Erythroblast (primary cell): Measurements from ENCODE around the gene EMC9.
A peak's percentile ranks its signal among the peaks of the same experiment; 100 is the strongest.

Experiments used
- DNase-seq, 2 experiments: peaks; one replicate each; lab custom pipeline; 2025; lab: John Stamatoyannopoulos, UW
- GATA1 ChIP-seq: IDR thresholded peaks from 2 replicates; pipeline ENCODE4 v1.6.1; 2011; ENCODE audit warnings: low read depth, mild to moderate bottlenecking, control low read depth, low read length, moderate library complexity
- POLR2A ChIP-seq: IDR thresholded peaks from 2 replicates; pipeline ENCODE4 v1.6.1; 2011; ENCODE audit warnings: mild to moderate bottlenecking, low read length

Gene EMC9

DNA sequence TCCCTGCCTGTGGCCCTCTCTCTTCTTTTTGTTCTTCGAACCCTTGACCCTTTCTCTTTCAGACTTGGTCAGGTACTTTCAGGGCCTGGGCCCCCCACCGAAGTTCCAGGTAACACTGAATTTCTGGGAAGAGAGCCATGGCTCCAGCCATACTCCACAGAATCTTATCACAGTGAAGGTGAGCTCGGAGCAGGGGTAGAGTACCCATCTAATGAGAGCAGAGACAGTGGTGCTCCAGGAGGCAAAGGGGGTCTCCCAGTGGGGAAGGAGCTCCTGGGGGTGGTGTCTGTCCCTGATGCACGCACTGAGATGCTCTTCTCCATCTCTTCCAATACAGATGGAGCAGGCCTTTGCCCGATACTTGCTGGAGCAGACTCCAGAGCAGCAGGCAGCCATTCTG, 24.4 kb upstream of the EMC9 start:
- no peak for TF ChIP-seq POLR2A
- TF ChIP-seq GATA1: no peak
- DNase-seq: no peak

DNA sequence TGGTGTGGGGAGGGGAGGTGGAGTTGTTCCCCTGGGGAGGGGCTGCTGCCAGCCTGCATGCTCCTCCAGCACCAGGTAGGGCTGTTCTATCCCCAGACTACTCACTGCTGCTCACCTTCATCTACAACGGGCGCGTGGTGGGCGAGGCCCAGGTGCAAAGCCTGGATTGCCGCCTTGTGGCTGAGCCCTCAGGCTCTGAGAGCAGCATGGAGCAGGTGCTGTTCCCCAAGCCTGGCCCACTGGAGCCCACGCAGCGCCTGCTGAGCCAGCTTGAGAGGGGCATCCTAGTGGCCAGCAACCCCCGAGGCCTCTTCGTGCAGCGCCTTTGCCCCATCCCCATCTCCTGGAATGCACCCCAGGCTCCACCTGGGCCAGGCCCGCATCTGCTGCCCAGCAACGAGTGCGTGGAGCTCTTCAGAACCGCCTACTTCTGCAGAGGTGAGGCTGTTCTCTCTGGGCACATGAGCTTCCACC, 23.2 kb upstream of the EMC9 start:
- DNase-seq: no peak
- TF ChIP-seq GATA1: no peak
- no peak for TF ChIP-seq POLR2A

DNA sequence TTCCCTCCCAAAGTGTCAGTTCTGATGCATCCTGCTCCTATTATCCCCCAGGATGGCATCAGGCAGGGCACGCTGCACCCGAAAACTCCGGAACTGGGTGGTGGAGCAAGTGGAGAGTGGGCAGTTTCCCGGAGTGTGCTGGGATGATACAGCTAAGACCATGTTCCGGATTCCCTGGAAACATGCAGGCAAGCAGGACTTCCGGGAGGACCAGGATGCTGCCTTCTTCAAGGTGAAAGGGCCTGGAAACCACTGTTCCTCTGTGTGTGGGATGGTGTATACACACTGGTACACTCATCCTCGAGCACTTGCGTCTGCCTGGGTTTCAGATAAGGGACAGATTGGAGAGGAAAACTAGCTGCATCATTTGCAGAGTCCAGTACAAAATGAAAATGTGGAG, 20.7 kb upstream of the EMC9 start:
- DNase-seq: peak; percentile 26 to 43
- TF ChIP-seq POLR2A (no peak), GATA1 (no peak)

DNA sequence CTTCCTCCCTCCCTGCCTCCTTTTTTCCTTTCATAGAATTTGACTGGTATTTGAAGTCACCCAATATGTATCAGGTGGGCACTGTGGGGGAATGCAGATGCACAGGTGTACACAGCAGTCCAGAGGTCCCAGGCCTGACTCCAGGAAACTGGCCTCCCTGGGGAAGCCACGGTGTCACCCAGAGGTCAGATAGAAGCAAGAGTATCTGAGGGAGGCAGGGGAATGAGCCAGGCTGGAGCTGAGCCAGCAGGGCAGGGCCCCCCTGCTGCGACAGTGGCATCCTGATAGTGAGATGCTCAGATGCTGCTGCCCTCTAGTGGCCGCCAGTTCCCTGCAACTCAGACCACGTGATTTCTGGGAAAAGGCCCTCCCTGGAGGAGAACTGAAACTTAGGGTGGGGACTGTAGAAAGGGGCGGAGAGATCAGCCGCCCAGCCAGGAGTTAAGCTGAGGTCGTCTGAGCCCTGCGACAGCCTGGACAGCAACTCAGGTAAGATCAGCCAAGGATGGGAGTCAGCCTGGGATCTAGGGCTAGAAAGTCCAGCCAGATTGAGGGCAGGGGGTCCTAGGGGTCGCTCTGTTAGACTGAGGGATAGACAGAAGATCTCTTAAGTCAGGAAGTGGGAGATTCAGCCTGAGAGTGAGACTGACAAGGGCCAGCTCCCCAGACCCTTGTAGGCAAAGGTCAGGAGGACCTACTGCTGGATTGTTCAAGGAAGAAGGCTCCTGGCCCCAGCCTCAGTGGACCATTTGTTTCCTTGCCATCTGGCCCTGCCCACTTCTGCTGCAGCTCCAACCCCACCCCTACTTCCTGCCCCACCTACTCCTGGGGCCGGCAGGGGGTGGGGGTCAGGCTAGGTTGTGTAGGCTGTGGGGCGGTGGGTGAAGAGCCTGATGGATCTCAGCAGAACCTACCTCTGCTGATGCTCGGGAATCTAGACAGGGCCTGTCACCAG, 19.7 kb upstream of the EMC9 start, which contains the start of gene IRF9:
IRF9 (plus strand) TSS at position 416 of the 955 bp plus-strand sequence. CDS start 880 bp downstream, outside the sequence.
- TF ChIP-seq GATA1 (no peak), POLR2A (peak; percentile 88)
- DNase-seq: peak; percentile 99 to 100

DNA sequence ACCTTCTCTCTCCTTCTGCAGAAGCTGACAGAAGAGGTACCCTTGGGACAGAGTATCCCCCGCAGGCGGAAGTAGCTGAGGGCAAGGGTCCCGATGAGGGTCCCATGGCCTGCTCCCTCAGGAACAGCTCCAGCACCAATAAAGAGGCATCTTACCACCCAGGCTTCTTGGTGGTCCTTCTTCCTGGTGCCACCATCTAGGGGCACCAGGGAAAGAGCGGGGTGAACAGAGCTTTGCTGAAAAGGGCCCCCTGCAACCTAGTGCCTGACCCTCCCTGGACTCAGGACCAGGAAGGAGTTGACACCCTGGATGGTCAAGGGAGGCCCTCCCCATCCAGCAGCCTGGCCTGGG, 19.1 kb upstream of the EMC9 start:
- no peak for TF ChIP-seq GATA1
- no peak for TF ChIP-seq POLR2A

DNA sequence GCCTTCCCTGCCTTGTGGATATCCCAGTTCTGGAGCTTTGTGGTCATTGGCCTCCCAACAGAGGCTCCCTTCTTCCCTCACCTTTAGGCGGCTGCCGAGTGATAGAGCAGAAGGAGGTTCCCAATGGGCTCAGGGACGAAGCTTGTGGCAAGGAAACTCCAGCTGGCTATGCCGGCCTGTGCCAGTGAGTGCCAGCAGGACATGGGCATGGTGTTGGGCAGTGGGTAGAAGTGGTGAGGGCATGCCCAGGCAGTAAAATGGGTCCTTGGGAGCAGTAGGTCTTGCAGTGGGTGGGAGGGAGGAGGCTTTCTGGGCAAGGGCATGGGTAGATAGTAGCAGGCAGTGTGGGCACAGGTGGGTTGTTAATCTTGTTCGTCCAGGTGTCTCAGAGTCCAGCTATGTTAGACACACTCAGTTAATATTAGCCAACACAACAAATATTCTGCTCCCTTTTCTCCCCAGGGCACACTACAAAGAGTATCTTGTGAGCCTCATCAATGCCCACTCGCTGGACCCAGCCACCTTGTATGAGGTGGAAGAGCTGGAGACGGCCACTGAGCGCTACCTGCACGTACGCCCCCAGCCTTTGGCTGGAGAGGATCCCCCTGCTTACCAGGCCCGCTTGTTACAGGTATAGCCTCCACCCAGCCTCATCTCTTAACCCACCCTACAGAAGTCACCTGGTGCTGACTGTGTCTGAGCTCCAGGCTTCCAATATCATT, 18.5 kb upstream of the EMC9 start:
- no peak for TF ChIP-seq GATA1
- TF ChIP-seq POLR2A: no peak
- DNase-seq: no peak

More for the DNA sequence above, 19.1 kb upstream of the EMC9 start:
- no peak for DNase-seq

DNA sequence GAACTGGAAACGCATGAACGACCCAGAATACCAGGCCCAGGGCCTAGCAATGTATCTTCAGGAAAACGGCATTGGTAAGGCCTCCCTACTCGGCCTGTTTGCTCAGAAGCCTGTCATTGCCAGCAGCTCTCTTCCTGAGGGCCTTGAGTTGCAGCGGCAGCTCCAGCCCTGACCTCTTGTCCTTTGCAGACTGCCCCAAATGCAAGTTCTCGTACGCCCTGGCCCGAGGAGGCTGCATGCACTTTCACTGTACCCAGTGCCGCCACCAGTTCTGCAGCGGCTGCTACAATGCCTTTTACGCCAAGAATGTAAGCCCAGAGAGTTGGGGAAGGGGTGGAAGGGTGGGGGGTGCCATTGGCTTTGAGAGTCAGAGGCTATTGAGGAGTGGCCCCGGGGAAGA, 15.9 kb upstream of the EMC9 start:
- no peak for DNase-seq
- TF ChIP-seq GATA1: no peak
- TF ChIP-seq POLR2A: no peak

DNA sequence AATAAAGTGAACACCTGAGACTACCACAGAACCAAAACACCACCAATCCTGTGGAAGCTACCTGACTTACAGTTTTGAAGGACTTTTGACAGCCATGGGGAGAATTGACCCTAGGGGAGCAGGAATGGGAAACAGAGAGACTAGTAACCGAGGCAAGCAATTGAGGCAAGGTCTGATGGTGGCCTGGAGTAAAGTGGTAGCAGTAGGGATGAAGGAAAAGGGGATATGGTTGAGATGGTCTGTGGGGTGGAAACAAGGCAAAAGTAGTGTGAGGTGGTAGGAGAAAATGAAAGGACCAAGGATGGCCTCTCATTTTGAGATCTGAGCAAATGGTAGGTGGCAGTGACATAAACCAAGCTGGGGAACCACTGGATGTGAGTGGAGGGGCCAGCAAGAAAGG, 15.4 kb upstream of the EMC9 start:
- no peak for DNase-seq
- TF ChIP-seq POLR2A: no peak
- no peak for TF ChIP-seq GATA1

DNA sequence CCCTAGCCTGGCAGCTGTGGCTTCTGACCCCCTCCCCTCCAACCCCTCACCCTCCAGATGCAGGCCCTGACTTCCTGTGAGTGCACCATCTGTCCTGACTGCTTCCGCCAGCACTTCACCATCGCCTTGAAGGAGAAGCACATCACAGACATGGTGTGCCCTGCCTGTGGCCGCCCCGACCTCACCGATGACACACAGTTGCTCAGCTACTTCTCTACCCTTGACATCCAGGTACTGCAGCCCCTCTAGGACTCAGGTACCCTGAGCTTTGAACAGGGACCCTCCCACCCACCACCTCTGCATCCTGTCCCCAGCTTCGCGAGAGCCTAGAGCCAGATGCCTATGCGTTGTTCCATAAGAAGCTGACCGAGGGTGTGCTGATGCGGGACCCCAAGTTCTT, 13.7 kb upstream of the EMC9 start:
- DNase-seq: no peak

DNA sequence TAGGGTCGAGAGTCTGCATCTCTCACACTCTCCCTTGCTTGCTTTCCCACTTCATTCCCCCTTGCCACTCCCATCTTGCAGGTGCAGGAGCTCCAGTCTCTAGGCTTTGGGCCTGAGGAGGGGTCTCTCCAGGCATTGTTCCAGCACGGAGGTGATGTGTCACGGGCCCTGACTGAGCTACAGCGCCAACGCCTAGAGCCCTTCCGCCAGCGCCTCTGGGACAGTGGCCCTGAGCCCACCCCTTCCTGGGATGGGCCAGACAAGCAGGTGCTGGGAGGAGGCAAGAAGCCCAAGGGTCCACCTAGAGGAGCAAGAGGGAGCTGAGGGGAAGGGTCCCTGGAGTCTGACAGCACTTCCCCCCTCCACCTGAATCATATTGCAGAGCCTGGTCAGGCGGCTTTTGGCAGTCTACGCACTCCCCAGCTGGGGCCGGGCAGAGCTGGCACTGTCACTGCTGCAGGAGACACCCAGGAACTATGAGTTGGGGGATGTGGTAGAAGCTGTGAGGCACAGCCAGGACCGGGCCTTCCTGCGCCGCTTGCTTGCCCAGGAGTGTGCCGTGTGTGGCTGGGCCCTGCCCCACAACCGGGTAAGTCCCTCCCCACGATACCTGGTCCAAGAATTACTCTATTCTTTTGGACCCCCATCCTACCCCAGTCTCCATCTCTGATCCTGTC, 10.2 kb upstream of the EMC9 start:
- DNase-seq: no peak
- TF ChIP-seq GATA1 (no peak), POLR2A (no peak)

More for the DNA sequence above, 13.7 kb upstream of the EMC9 start:
- no peak for TF ChIP-seq POLR2A
- no peak for TF ChIP-seq GATA1

DNA sequence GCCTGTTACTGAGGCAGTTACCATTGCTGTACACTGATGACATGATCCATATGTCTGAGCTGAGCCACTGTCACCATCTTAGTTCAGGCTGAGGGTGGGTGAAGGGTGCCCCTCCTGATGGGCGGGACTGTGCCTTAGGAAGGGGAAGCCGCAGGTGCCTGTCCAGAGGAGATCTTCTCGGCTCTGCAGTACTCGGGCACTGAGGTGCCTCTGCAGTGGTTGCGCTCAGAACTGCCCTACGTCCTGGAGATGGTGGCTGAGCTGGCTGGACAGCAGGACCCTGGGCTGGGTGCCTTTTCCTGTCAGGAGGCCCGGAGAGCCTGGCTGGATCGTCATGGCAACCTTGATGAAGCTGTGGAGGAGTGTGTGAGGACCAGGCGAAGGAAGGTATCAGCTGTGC, 9.6 kb upstream of the EMC9 start:
- no peak for DNase-seq
- TF ChIP-seq GATA1 (no peak), POLR2A (no peak)

DNA sequence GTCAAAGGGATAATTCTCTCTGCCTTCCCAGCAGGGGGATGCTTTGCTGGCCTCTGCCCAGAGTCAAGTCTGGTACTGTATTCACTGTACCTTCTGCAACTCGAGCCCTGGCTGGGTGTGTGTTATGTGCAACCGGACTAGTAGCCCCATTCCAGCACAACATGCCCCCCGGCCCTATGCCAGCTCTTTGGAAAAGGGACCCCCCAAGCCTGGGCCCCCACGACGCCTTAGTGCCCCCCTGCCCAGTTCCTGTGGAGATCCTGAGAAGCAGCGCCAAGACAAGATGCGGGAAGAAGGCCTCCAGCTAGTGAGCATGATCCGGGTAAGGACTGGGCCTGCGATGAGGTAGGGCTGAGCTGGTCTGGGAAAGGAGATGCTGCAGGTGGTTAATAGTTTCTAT, 9.2 kb upstream of the EMC9 start:
- TF ChIP-seq POLR2A (no peak), GATA1 (no peak)
- DNase-seq: no peak

DNA sequence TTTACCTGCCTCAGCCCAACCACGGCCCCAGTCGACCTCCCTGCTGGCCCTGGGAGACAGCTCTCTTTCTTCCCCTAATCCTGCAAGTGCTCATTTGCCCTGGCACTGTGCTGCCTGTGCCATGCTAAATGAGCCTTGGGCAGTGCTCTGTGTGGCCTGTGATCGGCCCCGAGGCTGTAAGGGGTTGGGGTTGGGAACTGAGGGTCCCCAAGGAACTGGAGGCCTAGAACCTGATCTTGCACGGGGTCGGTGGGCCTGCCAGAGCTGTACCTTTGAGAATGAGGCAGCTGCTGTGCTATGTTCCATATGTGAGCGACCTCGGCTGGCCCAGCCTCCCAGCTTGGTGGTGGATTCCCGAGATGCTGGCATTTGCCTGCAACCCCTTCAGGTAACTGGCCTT, 8.7 kb upstream of the EMC9 start:
- TF ChIP-seq GATA1 (no peak), POLR2A (no peak)
- no peak for DNase-seq
